WI38 (cell line): ENCODE measurements around the gene MPZL3.

Experiments used
- H3K4me3 ChIP-seq: 2 replicates; pipeline ENCODE4 v1.5.1; 2011; ENCODE audit warnings: low read depth, mild to moderate bottlenecking, control low read depth, low read length
- TF ChIP-seq, protein P1 (sequence below): IDR thresholded peaks from 2 replicates; pipeline ENCODE4 v1.5.1; 2012; ENCODE audit warnings: low read depth, mild to moderate bottlenecking, control low read depth, low read length

MPZL3 gene

DNA sequence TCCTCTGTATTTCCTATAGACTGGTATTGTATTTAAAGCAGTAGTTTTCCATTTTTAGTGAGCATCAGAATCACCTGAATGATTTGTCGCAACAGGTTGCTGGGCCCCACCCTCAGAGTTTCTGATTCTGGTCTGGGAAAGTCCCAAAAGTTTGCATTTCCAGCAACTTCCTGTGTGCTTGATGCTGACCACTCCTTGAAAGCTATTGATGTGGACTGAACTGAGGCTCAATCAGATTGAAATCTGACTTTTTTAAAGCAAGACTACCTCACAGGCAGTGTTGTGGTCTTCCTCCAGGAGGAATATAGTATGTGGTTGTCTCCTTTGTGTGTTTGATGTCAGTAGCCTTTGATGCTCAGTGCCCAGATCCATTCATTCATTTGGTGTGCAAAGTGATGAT lies 29.1 kb upstream of the MPZL3 start:
- no peak overlapping the region for H3K4me3 ChIP-seq
- TF ChIP-seq, protein P1, sequence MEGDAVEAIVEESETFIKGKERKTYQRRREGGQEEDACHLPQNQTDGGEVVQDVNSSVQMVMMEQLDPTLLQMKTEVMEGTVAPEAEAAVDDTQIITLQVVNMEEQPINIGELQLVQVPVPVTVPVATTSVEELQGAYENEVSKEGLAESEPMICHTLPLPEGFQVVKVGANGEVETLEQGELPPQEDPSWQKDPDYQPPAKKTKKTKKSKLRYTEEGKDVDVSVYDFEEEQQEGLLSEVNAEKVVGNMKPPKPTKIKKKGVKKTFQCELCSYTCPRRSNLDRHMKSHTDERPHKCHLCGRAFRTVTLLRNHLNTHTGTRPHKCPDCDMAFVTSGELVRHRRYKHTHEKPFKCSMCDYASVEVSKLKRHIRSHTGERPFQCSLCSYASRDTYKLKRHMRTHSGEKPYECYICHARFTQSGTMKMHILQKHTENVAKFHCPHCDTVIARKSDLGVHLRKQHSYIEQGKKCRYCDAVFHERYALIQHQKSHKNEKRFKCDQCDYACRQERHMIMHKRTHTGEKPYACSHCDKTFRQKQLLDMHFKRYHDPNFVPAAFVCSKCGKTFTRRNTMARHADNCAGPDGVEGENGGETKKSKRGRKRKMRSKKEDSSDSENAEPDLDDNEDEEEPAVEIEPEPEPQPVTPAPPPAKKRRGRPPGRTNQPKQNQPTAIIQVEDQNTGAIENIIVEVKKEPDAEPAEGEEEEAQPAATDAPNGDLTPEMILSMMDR = no peak

DNA sequence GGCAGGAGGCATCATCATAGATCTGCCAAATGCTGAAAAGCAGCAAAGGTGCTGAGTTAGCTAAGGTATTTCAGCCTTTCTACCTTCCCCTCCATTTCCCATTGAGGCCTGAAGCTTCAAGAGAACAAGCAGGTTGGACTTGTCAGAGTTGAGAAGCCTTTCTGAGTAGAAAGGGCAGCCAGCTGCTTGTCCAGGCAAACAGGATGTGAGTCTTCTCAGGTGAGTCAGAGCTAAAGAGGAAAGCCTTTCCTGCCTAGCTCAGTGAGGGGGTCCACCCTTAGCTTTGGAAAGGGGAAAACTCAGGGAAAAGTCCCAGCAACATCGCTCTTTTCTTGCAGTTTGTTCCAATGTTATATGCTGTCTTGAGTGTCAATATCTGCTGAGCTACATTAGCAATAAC lies 25.1 kb upstream of the MPZL3 start:
- H3K4me3 ChIP-seq = no peak overlapping the region
- TF ChIP-seq, protein P1 = no peak

- TF ChIP-seq, protein P1 = no peak
- no peak overlapping the region for H3K4me3 ChIP-seq
These were observed 24.3 kb upstream of the MPZL3 start for GRCh38 chr11:118276422-118276821.

DNA sequence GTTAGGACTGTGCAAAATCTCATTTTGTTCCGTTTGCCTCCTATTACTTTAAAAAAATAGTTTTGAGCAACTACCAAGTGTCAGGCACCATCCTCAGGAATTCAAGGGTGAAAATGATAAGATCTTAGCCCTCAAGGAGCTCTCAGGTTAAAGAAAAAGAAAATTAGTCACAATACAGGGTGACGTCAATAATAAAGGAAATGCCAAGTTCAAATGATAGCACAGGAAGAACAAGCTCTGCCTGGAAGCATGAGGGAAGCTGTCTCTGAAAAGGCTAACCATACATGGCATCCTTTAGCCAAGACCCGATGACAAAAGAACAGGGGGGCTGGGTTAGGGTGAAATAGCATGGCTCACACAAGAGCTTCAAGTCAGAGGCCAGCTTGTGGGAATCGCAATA lies 23.0 kb upstream of the MPZL3 start:
- H3K4me3 ChIP-seq = no peak overlapping the region

GRCh38 chr11:118274186-118274585 lies 22.0 kb upstream of the MPZL3 start:
- H3K4me3 ChIP-seq = no peak overlapping the region
- TF ChIP-seq, protein P1 = no peak

More for the DNA sequence above, 23.0 kb upstream of the MPZL3 start:
- TF ChIP-seq, protein P1 = no peak

- no peak overlapping the region for H3K4me3 ChIP-seq
- TF ChIP-seq, protein P1 = no peak
These were observed 19.8 kb upstream of the MPZL3 start for GRCh38 chr11:118272001-118272400.

GRCh38 chr11:118267486-118267885 lies 15.3 kb upstream of the MPZL3 start:
- TF ChIP-seq, protein P1 = no peak
- no peak overlapping the region for H3K4me3 ChIP-seq
